ENCODE results near the gene ACOX3. TPM values are rescaled to one million over a fixed set of nuclear protein-coding genes. Genes with fewer than 3 reads are reported as not detected.

The ACOX3 gene
- total and polyA plus RNA-seq, 2 donors (not counting 1 experiment from before 2014, with no cell fraction given), result 6.8 to 23.8 TPM

GRCh38 chr4:8385106-8385505, 55.4 kb downstream of the ACOX3 start:
- Histone ChIP-seq H3K4me3 (replicated peaks in 1 of 4; ENCODE audit: control extremely low read depth in 1 of 4, insufficient read depth in 1 of 4, low read depth in 3 of 4, low read length in 4 of 4) (no peak overlapping the region), H3K27ac (ENCODE audit: insufficient read depth, low read length) (no peak overlapping the region), H3K9ac (ENCODE audit: insufficient read depth, low read length) (no peak overlapping the region), H3K36me3 (ENCODE audit: control insufficient read depth, insufficient read depth, low read length) (peaks cover 5% of the 10 kb centered on the region), H3K4me2 (ENCODE audit: extremely low read depth, insufficient read depth, low read length) (no peak overlapping the region), H3K79me2 (ENCODE audit: control insufficient read depth, insufficient read depth, low read length) (no peaks in the 10 kb centered on the region), H3K27me3 (ENCODE audit: control insufficient read depth, insufficient read depth, low read length) (no peaks in the 10 kb centered on the region), H4K20me1 (ENCODE audit: control insufficient read depth, extremely low read depth, insufficient read depth, low read length) (no peaks in the 10 kb centered on the region), H3K4me1 (ENCODE audit: control insufficient read depth, extremely low read depth, insufficient read depth, low read length) (peaks cover 7% of the 10 kb centered on the region), H3K9me3 (ENCODE audit: control insufficient read depth, insufficient read depth, low read depth, low read length) (no peaks in the 10 kb centered on the region), H2AFZ (ENCODE audit: low read length) (no peak overlapping the region)
- TF ChIP-seq EZH2 (IDR thresholded peaks at IDR 0.05; ENCODE audit: low read length, missing control alignments) (no peak), CTCF (conservative IDR thresholded peaks at IDR 0.05 in 1 of 2, IDR thresholded peaks at IDR 0.05 in 1 of 2; ENCODE audit: low read depth in 1 of 2, low read length in 2 of 2) (no peak)
- DNase-seq (ENCODE audit: low read depth in 2 of 2), result no peak

- H3K27ac ChIP-seq (ENCODE audit: insufficient read depth, low read length), result no peak overlapping the region
Measured at GRCh38 chr4:8384397-8385060, 56.0 kb downstream of the ACOX3 start.

More at GRCh38 chr4:8384397-8385060, 56.0 kb downstream of the ACOX3 start:
- Histone ChIP-seq H3K4me3 (replicated peaks in 1 of 4; ENCODE audit: control extremely low read depth in 1 of 4, insufficient read depth in 1 of 4, low read depth in 3 of 4, low read length in 4 of 4) (no peak overlapping the region), H3K4me1 (ENCODE audit: control insufficient read depth, extremely low read depth, insufficient read depth, low read length) (peaks cover 7% of the 10 kb centered on the region), H3K4me2 (ENCODE audit: extremely low read depth, insufficient read depth, low read length) (no peak overlapping the region), H3K9me3 (ENCODE audit: control insufficient read depth, insufficient read depth, low read depth, low read length) (no peaks in the 10 kb centered on the region), H4K20me1 (ENCODE audit: control insufficient read depth, extremely low read depth, insufficient read depth, low read length) (no peaks in the 10 kb centered on the region), H3K27me3 (ENCODE audit: control insufficient read depth, insufficient read depth, low read length) (no peaks in the 10 kb centered on the region), H3K79me2 (ENCODE audit: control insufficient read depth, insufficient read depth, low read length) (no peaks in the 10 kb centered on the region), H2AFZ (ENCODE audit: low read length) (no peak overlapping the region), H3K36me3 (ENCODE audit: control insufficient read depth, insufficient read depth, low read length) (peaks cover 5% of the 10 kb centered on the region), H3K9ac (ENCODE audit: insufficient read depth, low read length) (no peak overlapping the region)
- TF ChIP-seq EZH2 (IDR thresholded peaks at IDR 0.05; ENCODE audit: low read length, missing control alignments), result no peak
- no peak for TF ChIP-seq CTCF (conservative IDR thresholded peaks at IDR 0.05 in 1 of 2, IDR thresholded peaks at IDR 0.05 in 1 of 2; ENCODE audit: low read depth in 1 of 2, low read length in 2 of 2)
- DNase-seq (ENCODE audit: low read depth in 2 of 2), result no peak

All from fibroblast of lung (primary cell).